SK-N-MC (cell line): Measurements from ENCODE around the gene SRRM1.

Experiments used
- EZH2 ChIP-seq: fragments of 200-600 bp; sonication (generic); IDR thresholded peaks from one replicate; pipeline ENCODE4 v1.6.1; 2017; ENCODE audit warnings: antibody characterized with exemption
- FOXP2 ChIP-seq: optimal IDR thresholded peaks from 2 replicates; pipeline ENCODE3; 2011; ENCODE audit warnings: mild to moderate bottlenecking, moderate library complexity; ENCODE audit not compliant: insufficient read depth; ENCODE audit errors: extremely low read length, control extremely low read depth
- POLR2AphosphoS5 ChIP-seq: IDR thresholded peaks from 2 replicates; pipeline ENCODE4 v1.6.1; 2012; ENCODE audit warnings: mild to moderate bottlenecking, low read depth, low read length, borderline replicate concordance

- TF ChIP-seq POLR2AphosphoS5 (no peak), EZH2 (no peak), FOXP2 (no peak)
These were observed 23.7 kb downstream of the SRRM1 start for GRCh38 chr1:24666794-24667193.
